NCI-H2081 treated with DMSO at 0.1 percent for 48 hours (cell line): Measurements from ENCODE around the gene STRN4.
A peak's percentile ranks its signal among the peaks of the same experiment; 100 is the strongest.
"Not testable (repeated sequence)": the region's sequence is repeated elsewhere in the genome, so short reads cannot be mapped to it uniquely, and the experiment has no call there.

Experiments
- DNase-seq: peaks from one replicate; lab custom pipeline; 2025; lab: John Stamatoyannopoulos, UW

Gene STRN4

DNA sequence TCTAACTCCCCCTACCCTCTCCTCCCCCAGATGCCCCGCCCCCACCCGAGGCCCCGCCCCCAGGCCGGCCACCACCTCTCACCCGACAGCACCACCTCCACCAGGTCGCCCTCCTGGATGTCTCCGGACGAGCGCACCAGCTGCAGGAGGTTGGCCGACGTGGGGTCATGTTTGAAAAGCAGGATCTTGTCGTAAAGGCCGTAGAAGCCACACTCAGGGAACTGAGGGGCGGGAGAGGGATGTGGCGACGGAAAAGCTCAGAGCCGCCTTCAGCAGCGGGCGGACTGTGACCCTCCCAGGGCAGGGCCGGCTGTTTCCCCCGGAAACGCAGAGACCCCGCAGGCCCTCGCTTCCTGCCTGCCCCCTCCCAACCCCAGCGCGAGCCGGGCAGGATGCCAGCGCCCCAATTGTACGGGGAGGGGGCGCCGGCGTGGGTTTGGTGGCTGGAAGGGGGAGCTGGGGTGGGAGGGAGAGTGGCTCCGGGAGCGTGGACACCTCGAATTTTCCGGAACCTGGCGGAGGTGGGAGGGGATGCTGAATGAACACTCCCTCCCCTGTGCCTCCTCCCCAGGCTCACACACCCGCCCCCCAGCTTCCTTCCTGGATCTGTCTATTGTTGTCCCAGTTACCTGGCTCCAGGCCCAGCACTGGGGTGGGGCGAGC is 32.3 kb downstream of the STRN4 start:
- DNase-seq, result peak; percentile 47

DNA sequence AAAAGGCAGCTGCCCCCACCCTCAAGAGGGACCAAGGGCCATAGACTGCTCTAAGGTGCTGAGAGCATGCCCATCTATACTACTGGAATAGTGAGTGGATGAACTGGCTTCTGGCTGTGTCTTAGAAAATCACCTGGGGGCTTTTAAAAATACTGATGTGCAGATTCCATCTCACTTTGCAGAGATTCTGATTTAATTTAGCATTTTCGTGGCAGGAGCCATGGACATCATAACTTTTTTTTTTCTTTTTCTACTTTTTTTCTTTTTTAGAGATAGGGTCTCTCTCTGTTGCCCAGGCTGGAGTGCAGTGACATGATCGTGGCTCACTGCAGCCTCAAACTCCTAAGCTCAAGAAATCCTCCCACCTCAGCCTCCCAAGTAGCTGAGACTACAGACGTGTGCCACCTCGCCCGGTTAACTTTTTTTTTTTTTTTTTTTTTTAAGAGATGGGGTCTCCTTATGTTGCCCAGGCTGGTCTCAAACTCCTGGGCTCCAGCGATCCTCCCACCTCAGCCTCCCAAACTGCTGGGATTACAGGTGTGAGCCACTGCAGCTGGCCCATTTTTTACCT is 33.4 kb downstream of the STRN4 start:
- not testable (repeated sequence) for DNase-seq

DNA sequence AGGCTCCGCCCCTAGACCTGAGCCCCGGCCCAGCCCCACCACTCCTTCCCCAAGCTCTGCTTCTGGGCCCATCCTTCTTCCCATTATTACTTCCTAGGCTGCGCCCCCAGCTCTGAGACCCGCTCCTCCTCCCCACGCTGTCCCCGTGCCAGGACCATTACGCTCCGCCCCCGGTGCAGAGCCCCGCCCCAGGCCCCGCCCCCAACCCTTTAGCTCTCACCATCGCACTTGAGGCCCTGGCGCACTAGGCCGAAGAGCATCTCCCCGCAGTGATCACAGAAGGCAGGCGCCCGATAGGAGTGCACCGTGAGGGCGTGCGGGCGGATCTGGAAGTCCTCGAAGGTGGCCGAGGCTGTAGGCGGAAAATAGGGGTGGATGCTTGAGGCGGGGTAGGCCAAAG is 35.6 kb downstream of the STRN4 start:
- DNase-seq, result no peak

DNA sequence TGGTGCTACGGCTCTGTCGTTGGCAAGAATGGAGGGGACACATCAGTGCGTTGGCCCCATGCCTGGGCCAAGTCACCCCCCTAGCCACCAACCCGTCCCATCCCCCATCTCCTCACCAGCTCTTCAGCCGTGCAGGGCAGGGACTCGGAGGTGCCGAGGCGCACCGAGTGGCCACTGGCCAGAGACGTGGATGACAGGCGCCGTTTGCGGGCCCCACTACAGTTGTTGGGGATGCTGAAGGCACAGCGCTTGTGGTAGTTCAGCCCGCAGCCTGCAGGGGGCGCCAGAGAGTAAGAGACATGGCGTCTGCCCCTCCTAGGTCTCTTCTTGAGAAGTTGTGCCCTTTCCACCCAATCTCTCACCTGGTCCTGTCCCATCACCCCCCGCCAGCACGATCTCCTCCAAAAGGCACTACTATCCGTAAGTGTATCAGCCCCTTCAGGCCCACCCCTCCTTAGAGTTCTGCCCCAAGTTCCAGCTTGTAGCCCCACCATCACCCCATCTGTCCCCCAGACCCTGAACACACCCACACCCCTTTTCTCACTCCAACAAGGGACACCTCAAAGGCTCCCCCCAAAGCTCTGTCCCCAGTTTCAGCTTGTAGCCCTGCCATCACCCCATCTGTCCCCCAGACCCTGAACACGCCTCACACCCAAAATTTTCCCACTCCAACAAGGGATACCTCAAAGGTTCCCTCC is 41.7 kb downstream of the STRN4 start:
- no peak for DNase-seq

DNA sequence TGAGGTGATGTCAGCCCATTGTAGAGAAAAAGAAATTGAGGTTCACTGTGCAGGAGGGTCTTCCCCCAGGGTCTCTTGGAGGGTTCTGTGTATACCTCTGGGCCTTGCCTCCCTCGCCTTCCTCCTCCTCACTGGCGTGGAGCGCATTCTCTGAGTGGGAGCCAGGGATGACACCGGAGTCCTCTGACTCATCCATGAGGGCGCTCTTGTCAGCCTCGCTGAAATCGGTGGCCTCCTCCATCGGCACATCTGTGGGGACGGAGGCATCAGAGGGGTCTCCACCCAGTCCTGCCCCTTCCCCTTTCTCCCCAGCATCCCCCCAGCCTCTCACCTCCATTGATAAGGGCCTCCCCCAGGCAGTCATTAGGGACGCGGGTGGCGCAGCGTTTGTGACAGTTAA is 45.5 kb downstream of the STRN4 start:
- DNase-seq, result no peak

DNA sequence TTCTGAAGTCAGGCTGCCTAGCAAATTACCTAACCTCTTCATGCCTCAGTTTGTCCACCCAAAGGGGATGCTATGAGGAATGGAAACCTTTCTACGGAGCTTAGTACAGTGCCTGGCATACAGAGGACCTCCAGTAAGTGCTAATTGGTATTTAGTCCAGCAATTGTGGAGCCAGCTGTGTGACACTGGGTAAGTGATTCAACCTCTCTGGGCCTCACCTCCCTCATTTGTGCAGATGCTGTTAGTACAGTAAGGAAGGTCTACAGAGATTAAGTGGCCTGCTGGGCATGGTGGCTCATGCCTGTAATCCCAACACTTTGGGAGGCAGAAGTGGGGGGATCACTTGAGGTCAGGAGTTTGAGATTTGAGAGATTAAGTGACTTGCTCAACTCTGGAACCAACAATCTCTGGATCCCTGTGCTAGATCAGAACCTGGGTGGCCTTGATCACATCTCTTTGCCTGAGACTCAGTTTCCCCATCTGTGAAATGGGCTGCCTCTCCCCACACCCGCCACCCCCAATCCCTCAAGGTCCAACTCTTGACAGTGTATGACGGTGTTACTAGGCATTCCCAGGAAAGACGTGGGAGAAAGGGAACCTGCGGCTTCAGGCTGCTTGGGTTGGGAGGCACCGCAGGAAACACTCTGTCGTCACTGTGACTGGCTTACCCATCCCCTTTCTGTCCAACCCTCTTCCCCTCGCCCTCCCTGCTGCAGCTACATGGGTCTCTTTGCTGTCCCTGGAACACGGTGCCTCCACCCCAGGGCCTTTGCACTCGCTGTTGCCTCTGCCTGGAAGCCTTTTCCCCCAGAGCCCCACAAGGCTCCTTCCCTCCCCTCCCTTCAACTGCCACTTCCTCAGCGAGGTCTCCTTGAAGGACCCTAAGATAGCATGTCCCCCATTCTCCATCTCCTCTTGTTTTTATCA is 47.6 kb downstream of the STRN4 start:
- no peak for DNase-seq

DNA sequence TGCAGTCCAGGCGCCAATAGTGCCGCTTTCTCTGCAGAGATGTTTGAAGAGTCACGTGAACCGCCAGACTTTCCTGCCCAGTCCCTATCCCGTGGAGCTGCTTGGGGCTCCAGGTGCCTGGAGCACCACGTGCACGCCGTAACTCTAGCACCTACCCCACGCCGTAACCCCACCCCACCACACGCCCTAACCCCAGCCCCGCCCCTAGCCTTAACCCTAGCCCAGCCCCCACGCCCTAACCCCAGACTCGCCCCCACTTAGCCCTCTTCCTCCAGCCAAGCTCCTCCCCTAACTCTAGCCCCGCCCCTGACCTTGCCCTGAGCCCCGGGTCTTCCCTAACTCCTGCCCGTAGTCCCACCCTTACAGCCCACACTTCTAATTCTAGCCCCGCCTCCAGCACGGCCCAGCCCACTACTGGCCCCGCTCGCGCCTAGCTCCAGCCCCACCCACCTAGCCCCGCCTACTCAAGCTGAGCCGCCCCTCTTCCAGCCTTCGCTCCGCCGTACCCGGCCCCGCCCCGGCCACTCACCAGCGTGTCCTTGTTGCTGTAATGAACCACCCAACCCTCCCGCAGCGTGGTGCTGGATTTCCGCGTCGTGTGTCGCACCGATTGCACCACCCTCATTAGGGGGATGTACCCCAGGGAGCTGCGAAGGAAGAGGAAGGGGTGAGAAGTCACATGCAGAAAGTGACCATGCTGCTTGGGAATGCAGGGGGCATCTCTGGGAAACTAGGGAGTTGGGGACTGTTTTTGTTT is 48.9 kb downstream of the STRN4 start:
- DNase-seq, result no peak

DNA sequence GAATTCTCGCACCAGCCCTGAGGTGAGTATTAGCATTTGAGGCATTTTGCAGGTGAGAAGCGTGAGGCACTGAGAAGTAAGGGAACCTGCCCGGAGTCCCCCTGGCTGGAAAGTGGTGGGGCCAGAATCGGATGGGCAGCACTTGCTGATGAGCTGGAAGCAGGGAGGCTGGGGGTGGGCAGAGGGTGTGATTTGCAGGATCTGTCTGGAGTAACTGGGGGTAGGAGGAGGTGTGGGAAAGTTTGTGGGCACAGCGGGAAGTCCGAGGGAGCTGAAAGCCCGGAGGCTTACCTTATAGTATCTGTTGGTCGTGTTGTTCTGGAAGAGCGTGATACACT is 49.4 kb downstream of the STRN4 start:
- DNase-seq, result no peak

DNA sequence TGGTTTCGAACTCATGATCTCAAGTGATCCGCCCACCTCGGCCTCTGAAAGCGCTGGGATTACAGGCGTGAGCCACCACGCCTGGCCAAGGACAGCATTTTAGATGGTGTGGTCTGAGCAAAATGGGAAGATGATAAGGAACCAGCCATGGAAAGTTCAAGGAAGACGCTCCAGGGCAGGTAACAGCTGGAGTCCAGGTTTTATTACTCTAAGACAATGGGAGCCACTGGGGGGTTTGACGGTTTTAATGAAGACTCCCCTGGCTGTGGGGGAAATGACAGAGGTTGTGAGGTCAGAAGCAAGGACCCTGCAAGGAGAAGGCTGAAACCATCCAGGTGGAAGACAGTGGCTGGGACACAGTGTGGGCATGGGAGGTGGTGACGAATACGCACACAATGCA is 50.2 kb downstream of the STRN4 start:
- DNase-seq, result no peak

DNA sequence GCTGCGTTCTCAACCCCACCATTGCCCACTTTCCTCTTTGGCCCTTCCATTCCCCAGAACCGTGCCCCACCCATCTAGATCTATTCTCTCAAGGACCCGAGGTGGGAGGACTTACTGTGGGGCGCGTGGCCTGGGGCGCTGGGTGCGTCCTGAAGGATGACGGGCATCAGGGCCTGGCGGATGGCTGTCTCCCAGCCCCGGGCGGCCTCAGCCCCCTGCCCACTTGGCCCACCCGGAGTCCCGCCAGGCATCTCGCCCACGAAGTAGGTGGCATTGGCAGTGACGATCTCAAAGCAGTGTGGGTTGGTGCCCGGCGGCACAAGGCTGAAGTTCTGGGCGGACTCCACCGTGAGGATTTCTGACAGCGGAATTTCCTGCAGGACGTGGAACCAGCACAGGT is 52.5 kb downstream of the STRN4 start:
- no peak for DNase-seq

DNA sequence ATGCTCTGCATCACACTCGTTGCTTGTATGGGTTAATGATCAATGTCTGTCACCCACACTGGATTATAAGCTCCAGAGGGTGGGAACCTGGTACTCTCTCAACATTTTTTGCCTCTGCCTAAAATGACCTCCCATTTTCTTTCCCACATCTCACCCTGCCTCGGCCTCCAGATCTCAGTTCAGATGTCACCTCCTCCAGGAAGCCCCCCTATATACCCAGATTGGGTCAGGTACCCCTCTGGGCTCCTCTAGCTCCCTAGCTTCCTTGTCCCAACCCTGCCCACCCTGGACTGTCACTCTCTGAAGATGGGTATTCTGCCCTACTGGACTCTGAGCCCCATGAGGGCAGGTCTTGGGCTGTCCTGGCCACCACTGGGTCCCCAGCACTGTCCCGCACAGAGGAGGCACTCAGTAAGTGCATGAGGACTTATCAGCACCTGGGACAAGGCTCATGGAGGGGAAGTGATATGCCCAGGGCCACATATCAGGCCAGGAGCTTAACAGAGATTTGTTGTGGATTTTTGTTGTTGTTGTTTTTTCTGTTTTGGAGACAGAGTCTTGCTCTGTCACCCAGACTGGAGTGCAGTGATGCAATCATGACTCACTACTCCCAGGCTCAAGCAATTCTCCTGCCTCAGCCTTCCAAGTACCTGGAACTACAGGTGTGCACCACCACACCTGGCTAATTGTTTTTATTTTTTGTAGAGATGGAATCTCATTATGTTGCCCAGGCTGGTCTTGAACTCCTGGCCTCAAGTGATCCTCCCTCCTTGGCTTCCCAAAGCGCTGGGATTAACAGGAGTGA is 53.1 kb downstream of the STRN4 start:
- no peak for DNase-seq

DNA sequence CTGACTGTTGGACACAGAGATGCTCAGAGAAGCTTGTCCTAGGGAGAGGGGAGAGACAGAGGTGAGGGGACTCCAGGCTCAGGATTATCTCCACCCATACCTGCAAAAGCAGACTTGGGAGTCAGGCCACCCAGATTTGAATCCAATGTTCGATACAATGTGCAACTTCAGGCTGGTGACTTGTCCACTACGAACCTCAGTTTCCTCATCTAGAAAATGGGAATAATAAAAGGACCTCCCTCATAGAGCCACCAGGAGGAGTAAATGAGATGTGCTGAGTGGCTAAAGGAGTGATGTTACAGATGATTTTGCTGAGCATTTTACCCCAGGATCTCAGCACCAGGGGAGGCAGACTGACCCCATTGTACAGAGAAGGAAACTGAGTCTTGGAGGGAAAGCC is 54.3 kb downstream of the STRN4 start:
- no peak for DNase-seq

DNA sequence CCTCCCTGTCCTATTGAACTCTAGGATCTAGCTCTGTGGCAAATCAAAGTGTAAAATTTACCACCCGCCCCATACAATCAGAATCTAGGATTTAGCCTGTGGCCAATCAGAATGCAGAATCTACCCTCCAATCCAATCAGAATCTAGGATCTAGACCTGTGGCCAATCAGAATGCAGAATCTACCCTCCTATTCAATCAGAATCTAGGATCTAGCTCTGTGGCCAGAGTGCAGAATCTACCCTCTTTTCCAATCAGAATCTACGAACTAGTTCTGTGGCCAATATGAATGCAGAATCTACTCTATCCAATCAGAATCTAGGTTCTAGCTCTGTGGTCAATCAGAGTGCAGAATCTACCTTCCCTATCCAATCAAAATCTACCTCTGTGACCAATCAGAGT is 55.1 kb downstream of the STRN4 start:
- DNase-seq, result no peak

DNA sequence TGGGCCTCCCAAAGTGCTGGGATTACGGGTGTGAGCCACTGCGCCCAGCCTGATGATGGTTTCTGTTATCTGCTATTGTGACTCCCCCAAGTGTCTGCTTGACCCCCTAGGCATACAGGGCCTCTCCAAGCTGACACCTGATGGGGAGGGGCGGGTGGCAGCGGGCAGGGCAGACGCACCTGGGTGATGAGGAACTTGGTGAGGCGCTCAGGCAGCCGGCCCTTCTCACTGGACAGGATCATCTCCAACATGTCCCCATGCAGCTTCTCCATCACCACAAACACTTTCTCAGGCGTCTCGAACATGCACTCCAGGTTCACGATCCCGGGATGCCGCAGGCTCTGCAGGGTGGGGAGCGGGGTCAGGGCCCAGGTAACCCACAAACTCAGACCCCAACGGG is 56.9 kb downstream of the STRN4 start:
- no peak for DNase-seq

DNA sequence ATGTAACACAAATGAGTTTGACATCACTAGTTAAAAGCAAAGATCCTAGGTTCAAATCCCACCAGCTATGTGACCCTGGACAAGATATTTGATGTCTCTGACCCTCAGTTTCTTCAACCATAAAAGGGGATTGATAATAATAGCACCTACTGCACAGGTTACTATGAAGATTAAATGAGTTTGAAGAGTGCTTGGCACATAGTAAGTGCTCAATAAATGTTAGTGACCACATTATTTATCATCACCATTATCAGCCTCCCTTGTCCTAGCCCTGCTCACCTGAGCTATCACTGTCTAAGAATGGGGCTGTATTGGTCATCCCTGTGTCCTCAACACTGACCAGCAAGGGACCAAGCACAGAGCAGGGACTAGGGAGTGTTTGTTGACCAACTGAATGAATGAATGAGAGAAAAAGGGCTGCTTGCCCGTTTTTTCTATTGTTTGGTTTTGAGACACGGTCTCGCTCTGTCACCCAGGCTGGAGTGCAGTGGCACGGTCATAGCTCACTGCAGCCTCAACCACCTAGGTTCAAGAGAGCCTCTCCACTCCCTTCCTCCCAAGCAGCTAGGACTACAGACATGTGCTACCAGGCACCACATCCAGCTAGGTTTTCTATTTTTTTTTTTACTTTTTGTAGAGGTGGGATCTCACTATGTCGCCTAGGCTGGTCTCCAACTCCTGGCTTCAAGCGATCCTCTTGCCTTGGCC is 58.7 kb downstream of the STRN4 start:
- DNase-seq, result no peak

DNA sequence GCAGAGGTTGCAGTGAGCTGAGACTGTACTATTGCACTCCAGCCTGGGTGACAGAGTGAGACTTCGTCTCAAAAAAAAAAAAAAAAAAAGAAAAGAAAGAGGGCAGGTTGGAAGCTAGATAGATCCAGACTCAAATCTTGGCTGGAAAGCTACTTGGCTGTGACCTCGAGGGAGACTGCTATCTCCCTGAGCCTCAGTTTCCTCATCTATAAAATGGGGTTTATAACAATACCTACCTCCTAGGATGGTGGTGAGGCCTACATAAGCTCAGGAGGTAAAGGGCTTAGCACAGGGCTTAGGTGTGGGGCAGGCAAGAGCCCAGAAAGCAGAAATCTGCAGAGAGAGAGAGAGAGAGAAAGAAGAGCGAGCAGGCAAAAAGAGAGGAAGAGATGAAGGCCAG is 61.1 kb downstream of the STRN4 start:
- no peak for DNase-seq

DNA sequence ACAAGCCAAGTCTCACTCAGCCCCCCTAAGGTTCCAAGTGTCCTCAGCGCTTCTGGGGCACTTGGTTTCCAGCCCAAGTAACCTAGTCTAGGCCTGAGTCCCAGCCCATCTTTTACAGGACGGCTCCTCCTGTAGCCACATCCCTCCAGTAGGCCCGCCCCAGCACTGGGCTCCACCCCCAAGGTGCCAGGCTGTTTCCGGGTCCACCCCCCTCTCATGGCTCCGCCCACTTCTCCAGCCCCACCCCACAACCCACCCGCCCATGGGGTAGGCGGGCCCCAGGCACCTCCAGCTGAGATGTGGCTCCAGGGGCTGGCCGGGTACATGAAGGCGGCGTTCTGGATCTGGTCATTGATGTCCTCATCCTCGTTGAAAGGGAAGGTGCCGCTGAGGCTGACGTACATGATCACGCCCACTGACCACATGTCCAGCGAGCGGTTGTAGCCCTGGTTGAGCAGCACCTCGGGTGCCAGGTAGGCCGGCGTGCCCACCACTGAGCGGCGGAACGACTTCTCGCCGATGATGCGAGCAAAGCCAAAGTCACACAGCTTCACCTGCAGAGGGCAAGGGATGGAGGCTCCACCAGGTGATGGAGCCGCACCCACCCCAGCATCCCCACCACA is 68.0 kb downstream of the STRN4 start:
- DNase-seq, result no peak

DNA sequence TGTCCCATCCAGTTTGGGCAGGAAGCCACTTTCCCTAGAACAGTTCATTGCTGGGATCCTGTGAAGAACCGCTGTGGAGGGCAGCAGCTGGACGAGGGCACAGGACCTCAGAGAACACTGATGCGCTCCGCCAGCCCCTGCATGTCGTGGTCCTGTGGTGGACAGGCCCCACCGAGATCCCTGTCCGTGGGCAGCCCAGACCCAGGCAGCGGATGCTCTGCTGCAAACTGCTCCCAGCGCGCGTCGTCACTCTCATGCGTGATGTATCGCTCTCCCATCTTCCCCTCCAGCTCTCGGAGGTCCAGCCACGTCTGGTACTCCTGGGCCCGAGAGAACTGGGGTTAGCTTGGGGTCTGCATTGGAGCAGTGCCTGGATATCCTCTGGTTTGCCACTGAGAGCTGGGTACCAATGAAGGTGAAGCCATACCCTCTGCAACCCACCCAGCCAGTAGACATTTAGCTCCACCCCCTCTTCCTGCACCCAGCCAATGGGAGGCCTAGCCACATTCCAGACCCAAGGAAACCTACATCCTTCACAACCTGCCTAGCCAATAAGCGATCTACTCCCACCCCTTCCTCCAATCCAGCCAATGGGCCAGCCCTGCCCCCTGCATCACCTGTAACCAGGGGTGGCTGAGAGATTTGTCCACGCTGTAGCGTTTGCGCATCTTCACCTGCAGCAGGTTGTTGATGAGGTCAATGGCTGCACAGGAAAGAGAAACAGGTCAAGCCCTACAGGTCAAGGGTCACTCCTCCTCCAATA is 71.7 kb downstream of the STRN4 start:
- no peak for DNase-seq

DNA sequence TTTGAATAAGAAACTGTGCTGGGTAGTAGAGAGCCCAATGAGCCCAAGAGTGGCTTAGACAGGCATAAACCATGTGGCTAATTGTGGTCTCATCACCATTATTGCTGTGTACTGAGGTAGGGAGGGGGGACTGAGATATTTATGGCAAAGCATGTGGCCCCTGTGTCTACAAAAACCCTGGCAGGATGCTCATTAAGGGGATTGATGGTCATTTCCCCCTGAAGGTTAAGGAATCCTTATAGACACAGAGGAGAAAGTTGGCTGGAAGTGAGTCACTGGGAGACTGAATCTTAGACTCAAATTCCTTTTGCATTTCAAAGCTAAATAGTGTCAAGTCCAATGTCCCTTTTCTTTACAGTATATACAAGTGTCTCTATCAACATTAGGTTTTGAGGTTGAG is 75.4 kb downstream of the STRN4 start:
- no peak for DNase-seq
